Measurements from ENCODE around the gene PTMA.
"Not testable (repeated sequence)": the region's sequence is repeated elsewhere in the genome, so short reads cannot be mapped to it uniquely, and the experiment has no call there.

Gene PTMA

GRCh38 chr2:231696004-231696367, 12.3 kb upstream of the PTMA start:
- no peak for DNase-seq (ENCODE audit: low spot score)

- no peak for DNase-seq (ENCODE audit: low spot score)
These were observed 9.3 kb upstream of the PTMA start for GRCh38 chr2:231699006-231699405.

- DNase-seq (ENCODE audit: low spot score) = no peak
These were observed 6.6 kb upstream of the PTMA start for GRCh38 chr2:231701456-231702373.

- DNase-seq (ENCODE audit: low spot score) = no peak
These were observed 4.3 kb upstream of the PTMA start for GRCh38 chr2:231704017-231704416.

GRCh38 chr2:231706731-231707624, 1.3 kb upstream of the PTMA start:
- peak; percentile 95 for DNase-seq (ENCODE audit: low spot score)

GRCh38 chr2:231707625-231707926, 749 bp upstream of the PTMA start:
- no peak for DNase-seq (ENCODE audit: low spot score)

GRCh38 chr2:231708773-231709635, 679 bp downstream of the PTMA start:
- no peak for DNase-seq (ENCODE audit: low spot score)

GRCh38 chr2:231709636-231709980, 1.3 kb downstream of the PTMA start:
- no peak for DNase-seq (ENCODE audit: low spot score)

GRCh38 chr2:231709981-231710798, 1.9 kb downstream of the PTMA start:
- DNase-seq (ENCODE audit: low spot score) = peak; percentile 93

GRCh38 chr2:231710799-231711676, 2.7 kb downstream of the PTMA start:
- no peak for DNase-seq (ENCODE audit: low spot score)

- DNase-seq (ENCODE audit: low spot score) = no peak
These were observed 3.5 kb downstream of the PTMA start for GRCh38 chr2:231711677-231712450.

GRCh38 chr2:231712451-231713021, 4.2 kb downstream of the PTMA start:
- DNase-seq (ENCODE audit: low spot score) = not testable (repeated sequence)

GRCh38 chr2:231713406-231713729, 5.0 kb downstream of the PTMA start:
- peak; percentile 47 for DNase-seq (ENCODE audit: low spot score)

- peak; percentile 87 for DNase-seq (ENCODE audit: low spot score)
These were observed 5.7 kb downstream of the PTMA start for GRCh38 chr2:231713730-231714638.

- peak; percentile 79 for DNase-seq (ENCODE audit: low spot score)
These were observed 6.5 kb downstream of the PTMA start for GRCh38 chr2:231714639-231715498.

- DNase-seq (ENCODE audit: low spot score) = no peak
These were observed 7.1 kb downstream of the PTMA start for GRCh38 chr2:231715499-231715837.

GRCh38 chr2:231715988-231716616, 7.8 kb downstream of the PTMA start:
- no peak for DNase-seq (ENCODE audit: low spot score)
